ENCODE data around the gene WWOX. TPM values are rescaled to one million over a fixed set of nuclear protein-coding genes. Genes with fewer than 3 reads are reported as not detected.

WWOX gene
- total RNA-seq, 1 donor from 2014 or later: 28.2 TPM

GRCh38 chr16:79112462-79112861, 1013.0 kb downstream of the WWOX start:
- no peaks in the 10 kb centered on the region for H3K27me3 Mint-ChIP-seq (ENCODE audit: unreplicated experiment)
- TF ChIP-seq, protein P1, sequence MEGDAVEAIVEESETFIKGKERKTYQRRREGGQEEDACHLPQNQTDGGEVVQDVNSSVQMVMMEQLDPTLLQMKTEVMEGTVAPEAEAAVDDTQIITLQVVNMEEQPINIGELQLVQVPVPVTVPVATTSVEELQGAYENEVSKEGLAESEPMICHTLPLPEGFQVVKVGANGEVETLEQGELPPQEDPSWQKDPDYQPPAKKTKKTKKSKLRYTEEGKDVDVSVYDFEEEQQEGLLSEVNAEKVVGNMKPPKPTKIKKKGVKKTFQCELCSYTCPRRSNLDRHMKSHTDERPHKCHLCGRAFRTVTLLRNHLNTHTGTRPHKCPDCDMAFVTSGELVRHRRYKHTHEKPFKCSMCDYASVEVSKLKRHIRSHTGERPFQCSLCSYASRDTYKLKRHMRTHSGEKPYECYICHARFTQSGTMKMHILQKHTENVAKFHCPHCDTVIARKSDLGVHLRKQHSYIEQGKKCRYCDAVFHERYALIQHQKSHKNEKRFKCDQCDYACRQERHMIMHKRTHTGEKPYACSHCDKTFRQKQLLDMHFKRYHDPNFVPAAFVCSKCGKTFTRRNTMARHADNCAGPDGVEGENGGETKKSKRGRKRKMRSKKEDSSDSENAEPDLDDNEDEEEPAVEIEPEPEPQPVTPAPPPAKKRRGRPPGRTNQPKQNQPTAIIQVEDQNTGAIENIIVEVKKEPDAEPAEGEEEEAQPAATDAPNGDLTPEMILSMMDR (IDR thresholded peaks at IDR 0.05): no peak
- H3K36me3 Mint-ChIP-seq (ENCODE audit: unreplicated experiment): no peaks in the 10 kb centered on the region
- DNase-seq (ENCODE audit: extremely low spot score, unreplicated experiment): no peak
- H3K4me3 Mint-ChIP-seq (ENCODE audit: unreplicated experiment): no peak overlapping the region
- H3K4me1 Mint-ChIP-seq (ENCODE audit: unreplicated experiment): no peaks in the 10 kb centered on the region
- no peaks in the 10 kb centered on the region for H3K9me3 Mint-ChIP-seq (ENCODE audit: unreplicated experiment)
- H3K27ac Mint-ChIP-seq (ENCODE audit: unreplicated experiment): no peak overlapping the region

GRCh38 chr16:79113826-79114225, 1014.4 kb downstream of the WWOX start:
- no peak overlapping the region for H3K27ac Mint-ChIP-seq (ENCODE audit: unreplicated experiment)

DNA sequence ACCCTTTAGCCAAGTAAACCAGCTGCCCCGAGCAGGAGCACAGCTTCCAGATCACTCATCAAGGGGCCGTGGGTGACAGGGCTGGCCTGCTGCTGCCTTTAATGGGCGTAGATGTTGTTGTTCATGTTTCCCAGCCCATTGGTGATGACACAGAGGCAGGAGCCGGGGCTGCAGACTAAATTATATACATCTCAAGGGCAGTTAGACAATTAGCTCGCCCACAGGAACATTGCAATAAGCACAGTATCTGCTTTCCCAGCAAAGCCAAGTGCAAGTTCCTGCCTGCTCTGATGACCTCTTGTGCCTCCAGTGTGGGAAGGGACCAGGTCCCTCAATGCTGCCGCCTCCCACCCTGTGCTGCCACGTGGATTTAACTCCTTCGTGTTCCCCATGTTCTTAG, 1015.3 kb downstream of the WWOX start:
- Mint-ChIP-seq H3K27ac (ENCODE audit: unreplicated experiment) (no peak overlapping the region), H3K27me3 (ENCODE audit: unreplicated experiment) (no peaks in the 10 kb centered on the region), H3K4me1 (ENCODE audit: unreplicated experiment) (no peaks in the 10 kb centered on the region)

More at GRCh38 chr16:79113826-79114225, 1014.4 kb downstream of the WWOX start:
- no peaks in the 10 kb centered on the region for H3K36me3 Mint-ChIP-seq (ENCODE audit: unreplicated experiment)
- no peak for DNase-seq (ENCODE audit: extremely low spot score, unreplicated experiment)
- H3K9me3 Mint-ChIP-seq (ENCODE audit: unreplicated experiment): peaks cover 4% of the 10 kb centered on the region
- H3K4me3 Mint-ChIP-seq (ENCODE audit: unreplicated experiment): no peak overlapping the region
- no peaks in the 10 kb centered on the region for H3K4me1 Mint-ChIP-seq (ENCODE audit: unreplicated experiment)
- TF ChIP-seq, protein P1 (IDR thresholded peaks at IDR 0.05): no peak
- H3K27me3 Mint-ChIP-seq (ENCODE audit: unreplicated experiment): no peaks in the 10 kb centered on the region

DNA sequence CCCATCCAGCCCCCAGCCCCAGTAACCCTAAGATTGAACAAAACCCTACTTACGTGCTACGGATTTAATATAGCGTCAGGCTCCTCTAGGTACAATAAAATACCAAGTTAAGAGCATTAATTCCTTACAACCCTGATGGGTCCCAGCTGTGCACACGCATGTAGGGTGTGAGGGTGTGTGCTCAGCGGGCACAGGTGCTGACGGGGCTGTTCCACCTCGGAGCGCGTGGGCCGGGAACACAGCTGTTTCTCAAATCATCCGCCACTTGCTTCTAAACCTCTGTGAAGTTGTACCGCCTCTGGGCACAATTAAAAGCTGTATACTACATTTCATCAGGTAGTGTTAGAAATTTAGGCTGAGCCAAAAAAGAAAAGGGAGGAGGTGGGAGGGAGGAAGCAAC, 1022.5 kb downstream of the WWOX start:
- DNase-seq (ENCODE audit: extremely low spot score, unreplicated experiment): no peak
- no peaks in the 10 kb centered on the region for H3K36me3 Mint-ChIP-seq (ENCODE audit: unreplicated experiment)
- no peaks in the 10 kb centered on the region for H3K4me1 Mint-ChIP-seq (ENCODE audit: unreplicated experiment)
- TF ChIP-seq, protein P1 (IDR thresholded peaks at IDR 0.05): no peak
- peaks cover 9% of the 10 kb centered on the region for H3K9me3 Mint-ChIP-seq (ENCODE audit: unreplicated experiment)
- H3K27me3 Mint-ChIP-seq (ENCODE audit: unreplicated experiment): no peaks in the 10 kb centered on the region
- no peak overlapping the region for H3K4me3 Mint-ChIP-seq (ENCODE audit: unreplicated experiment)
- no peak overlapping the region for H3K27ac Mint-ChIP-seq (ENCODE audit: unreplicated experiment)

More for the DNA sequence above, 1015.3 kb downstream of the WWOX start:
- DNase-seq (ENCODE audit: extremely low spot score, unreplicated experiment): no peak
- Mint-ChIP-seq H3K9me3 (ENCODE audit: unreplicated experiment) (peaks cover 4% of the 10 kb centered on the region), H3K4me3 (ENCODE audit: unreplicated experiment) (no peak overlapping the region), H3K36me3 (ENCODE audit: unreplicated experiment) (no peaks in the 10 kb centered on the region)
- TF ChIP-seq, protein P1 (IDR thresholded peaks at IDR 0.05): no peak

DNA sequence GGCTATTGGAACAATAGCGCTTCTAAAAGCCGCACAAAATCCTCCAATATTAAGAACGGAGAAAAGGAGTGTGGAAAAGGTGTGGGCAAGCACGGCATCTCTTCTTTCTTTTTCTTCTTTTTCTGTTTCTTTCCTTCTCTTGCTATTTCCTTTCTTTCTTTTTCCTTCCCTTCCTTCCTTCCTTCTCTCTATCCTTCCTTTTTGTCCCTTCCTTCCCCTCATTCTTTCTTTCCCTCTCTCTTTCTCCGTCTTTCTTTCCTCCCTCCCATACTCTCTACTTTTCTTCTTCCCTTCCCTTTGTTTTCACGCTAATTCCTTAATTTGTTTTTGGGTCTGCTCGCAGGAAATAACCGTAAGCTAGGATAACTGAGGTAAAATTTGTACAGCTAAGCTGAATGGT, 1022.9 kb downstream of the WWOX start:
- H3K4me1 Mint-ChIP-seq (ENCODE audit: unreplicated experiment): no peaks in the 10 kb centered on the region
- H3K9me3 Mint-ChIP-seq (ENCODE audit: unreplicated experiment): peaks cover 9% of the 10 kb centered on the region
- H3K27me3 Mint-ChIP-seq (ENCODE audit: unreplicated experiment): no peaks in the 10 kb centered on the region
- no peak for DNase-seq (ENCODE audit: extremely low spot score, unreplicated experiment)
- H3K4me3 Mint-ChIP-seq (ENCODE audit: unreplicated experiment): no peak overlapping the region
- TF ChIP-seq, protein P1 (IDR thresholded peaks at IDR 0.05): no peak
- H3K36me3 Mint-ChIP-seq (ENCODE audit: unreplicated experiment): no peaks in the 10 kb centered on the region
- no peak overlapping the region for H3K27ac Mint-ChIP-seq (ENCODE audit: unreplicated experiment)
